SK-N-MC (cell line): ENCODE measurements around the gene SLC16A12.

Experiments
- DNase-seq: peaks from one replicate; pipeline ENCODE4 v3.0.0-alpha.2; 2011; ENCODE audit warnings: low read depth, low spot score
- H3K27ac ChIP-seq: fragments of 200-600 bp; sonication (generic); 2 replicates; pipeline ENCODE4 v1.5.1; 2016; ENCODE audit warnings: mixed run types
- H3K36me3 ChIP-seq: fragments of 200-600 bp; sonication (generic); 2 replicates; pipeline ENCODE4 v1.6.1; 2017; ENCODE audit warnings: antibody characterized with exemption, low read length, mixed read lengths; ENCODE audit not compliant: insufficient read depth
- H3K4me3 ChIP-seq: fragments of 200-600 bp; sonication (generic); 2 replicates; pipeline ENCODE4 v1.5.1; 2016
- H3K9ac ChIP-seq: fragments of 200-600 bp; sonication (generic); 2 replicates; pipeline ENCODE4 v1.8.0; 2017; ENCODE audit warnings: mixed run types, mixed read lengths; ENCODE audit not compliant: insufficient read length
- H3K9me3 ChIP-seq: fragments of 200-600 bp; sonication (generic); 2 replicates; pipeline ENCODE4 v1.6.1; 2017; ENCODE audit warnings: low read depth, mild to moderate bottlenecking, antibody characterized with exemption, low read length, moderate library complexity, mixed read lengths
- EZH2 ChIP-seq: fragments of 200-600 bp; sonication (generic); IDR thresholded peaks from one replicate; pipeline ENCODE4 v1.6.1; 2017; ENCODE audit warnings: antibody characterized with exemption
- FOXP2 ChIP-seq: optimal IDR thresholded peaks from 2 replicates; pipeline ENCODE3; 2011; ENCODE audit warnings: mild to moderate bottlenecking, moderate library complexity; ENCODE audit not compliant: insufficient read depth; ENCODE audit errors: extremely low read length, control extremely low read depth
- POLR2AphosphoS5 ChIP-seq: IDR thresholded peaks from 2 replicates; pipeline ENCODE4 v1.6.1; 2012; ENCODE audit warnings: mild to moderate bottlenecking, low read depth, low read length, borderline replicate concordance

Gene SLC16A12

DNA sequence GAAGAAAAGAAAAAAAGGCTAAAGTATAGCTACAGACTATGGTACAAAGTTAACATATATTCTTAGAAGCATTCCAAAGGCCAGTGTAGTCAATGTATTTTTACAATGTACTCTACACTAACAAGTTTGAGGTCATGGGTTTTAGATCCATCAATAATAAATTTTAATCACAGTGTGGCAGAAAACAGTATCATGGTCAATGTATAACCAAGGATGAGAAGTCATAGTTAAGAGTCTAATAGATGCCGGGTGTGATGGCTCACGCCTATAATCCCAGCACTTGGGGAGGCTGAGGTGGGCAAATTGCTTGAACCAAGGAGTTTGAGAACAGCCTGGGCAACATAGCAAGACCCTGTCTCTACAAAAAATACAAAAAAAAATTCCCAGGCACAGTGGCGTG lies 53.1 kb downstream of the SLC16A12 start:
- Histone ChIP-seq H3K4me3 (no peak overlapping the region), H3K27ac (no peak overlapping the region), H3K36me3 (no peaks in the 10 kb centered on the region), H3K9me3 (no peaks in the 10 kb centered on the region), H3K9ac (no peak overlapping the region)
- no peak for TF ChIP-seq EZH2
- no peak for TF ChIP-seq POLR2AphosphoS5
- TF ChIP-seq FOXP2 = no peak
- DNase-seq = no peak

DNA sequence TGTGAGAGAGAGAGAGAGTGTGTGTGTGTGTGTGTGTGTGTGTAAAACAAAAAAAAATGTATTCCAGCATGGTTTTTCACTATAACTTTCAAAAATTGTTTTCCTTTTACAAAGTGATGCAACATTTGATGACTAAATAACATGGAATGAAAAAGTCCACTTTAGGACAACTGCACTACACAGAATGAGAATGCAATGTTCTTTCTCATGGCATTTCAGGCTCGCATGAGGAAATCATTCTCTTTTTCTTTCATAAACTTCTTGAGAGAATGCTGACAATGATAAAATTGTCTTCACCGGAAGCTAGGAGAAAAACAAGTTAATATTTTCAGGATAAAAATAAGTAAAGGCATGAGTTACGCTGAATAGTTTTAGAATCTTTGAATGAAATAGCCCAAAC lies 53.7 kb downstream of the SLC16A12 start:
- H3K4me3 ChIP-seq = peak overlapping the region; percentile 15; the same call in 1 of the 2 replicates
- no peak for TF ChIP-seq FOXP2
- TF ChIP-seq EZH2 = no peak
- no peak for TF ChIP-seq POLR2AphosphoS5
- no peaks in the 10 kb centered on the region for H3K36me3 ChIP-seq
- H3K27ac ChIP-seq = peak overlapping the region; percentile 54; the same call in 1 of the 2 replicates
- H3K9me3 ChIP-seq = no peaks in the 10 kb centered on the region
- H3K9ac ChIP-seq = peak overlapping the region; percentile 10
- DNase-seq = no peak

DNA sequence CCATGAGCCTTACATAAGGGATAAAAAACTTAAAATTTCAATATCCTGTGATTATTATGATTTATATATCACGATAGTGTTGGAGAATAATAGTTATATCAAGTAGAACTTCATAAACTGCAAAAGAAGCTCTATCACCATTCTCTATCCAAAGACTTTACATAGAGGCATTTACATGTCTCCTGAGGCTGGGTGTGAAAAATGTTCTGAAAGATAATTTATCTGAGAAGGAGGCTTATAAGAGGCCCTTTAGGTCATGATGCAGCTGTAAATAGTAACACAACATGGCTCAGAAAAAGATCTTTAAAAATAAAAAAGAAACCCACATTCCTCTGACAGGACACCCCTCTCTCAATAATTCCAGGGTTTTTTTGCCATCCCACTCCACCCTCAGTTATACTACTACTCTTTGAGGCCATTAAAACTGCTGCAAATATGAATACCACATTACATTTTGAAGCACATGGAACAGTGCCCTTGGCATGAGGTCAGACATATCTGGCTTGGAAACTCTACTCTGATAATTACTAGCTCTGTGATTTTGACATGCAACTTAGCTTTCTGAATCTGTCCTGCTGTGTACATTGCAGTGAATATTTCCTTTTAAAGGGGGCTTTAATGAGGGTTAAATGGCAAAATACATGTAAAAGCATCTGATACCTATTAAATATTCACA lies 55.5 kb downstream of the SLC16A12 start:
- Histone ChIP-seq H3K36me3 (no peaks in the 10 kb centered on the region), H3K27ac (no peak overlapping the region), H3K9ac (no peak overlapping the region), H3K9me3 (no peaks in the 10 kb centered on the region), H3K4me3 (no peak overlapping the region)
- no peak for TF ChIP-seq EZH2
- no peak for TF ChIP-seq POLR2AphosphoS5
- no peak for TF ChIP-seq FOXP2
- no peak for DNase-seq

DNA sequence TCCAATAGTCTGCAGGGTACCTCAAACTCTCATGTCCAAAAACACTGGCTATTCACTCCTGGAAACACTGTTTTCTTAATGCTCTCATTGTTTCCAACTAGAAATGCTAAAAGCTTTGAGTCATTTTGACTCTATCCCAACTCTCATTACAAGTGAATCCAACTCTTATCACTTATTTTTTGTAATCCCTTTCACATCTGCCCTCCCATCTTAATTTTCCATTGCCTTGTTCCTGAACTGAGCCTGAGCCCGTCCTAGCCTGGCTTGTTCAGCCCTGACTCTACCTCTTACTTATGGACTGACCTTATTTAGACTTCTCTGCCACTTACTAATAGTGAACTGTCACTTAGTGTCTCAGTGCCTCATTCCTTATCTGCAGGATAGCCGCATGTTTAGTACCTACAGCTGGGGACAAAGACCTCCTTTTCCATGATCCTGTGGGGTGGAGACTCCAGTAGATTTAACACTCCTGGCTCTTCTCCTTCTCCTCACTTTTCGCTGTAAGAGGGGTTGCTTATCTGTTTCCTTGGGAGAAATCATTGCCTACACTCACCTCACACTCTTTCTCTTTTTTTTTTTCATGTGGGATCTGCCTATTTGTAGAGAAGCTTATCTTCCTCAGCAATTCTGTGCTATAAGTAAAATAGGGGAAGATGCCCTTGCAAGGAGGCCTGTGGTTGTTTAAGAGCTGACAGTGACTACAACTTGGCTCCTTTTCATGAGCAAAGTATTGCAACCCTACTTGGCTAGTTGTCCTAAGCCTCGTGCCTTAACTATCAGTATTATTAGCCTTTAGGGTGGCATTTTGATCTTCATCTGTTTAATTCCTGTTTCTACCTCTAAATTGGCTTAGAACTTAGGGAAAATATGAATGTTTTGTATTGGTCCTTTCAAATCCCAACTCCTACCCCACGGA lies 56.4 kb downstream of the SLC16A12 start:
- Histone ChIP-seq H3K9me3 (no peaks in the 10 kb centered on the region), H3K36me3 (no peaks in the 10 kb centered on the region), H3K27ac (no peak overlapping the region), H3K9ac (no peak overlapping the region), H3K4me3 (no peak overlapping the region)
- DNase-seq = no peak
- no peak for TF ChIP-seq EZH2
- TF ChIP-seq POLR2AphosphoS5 = no peak
- no peak for TF ChIP-seq FOXP2

DNA sequence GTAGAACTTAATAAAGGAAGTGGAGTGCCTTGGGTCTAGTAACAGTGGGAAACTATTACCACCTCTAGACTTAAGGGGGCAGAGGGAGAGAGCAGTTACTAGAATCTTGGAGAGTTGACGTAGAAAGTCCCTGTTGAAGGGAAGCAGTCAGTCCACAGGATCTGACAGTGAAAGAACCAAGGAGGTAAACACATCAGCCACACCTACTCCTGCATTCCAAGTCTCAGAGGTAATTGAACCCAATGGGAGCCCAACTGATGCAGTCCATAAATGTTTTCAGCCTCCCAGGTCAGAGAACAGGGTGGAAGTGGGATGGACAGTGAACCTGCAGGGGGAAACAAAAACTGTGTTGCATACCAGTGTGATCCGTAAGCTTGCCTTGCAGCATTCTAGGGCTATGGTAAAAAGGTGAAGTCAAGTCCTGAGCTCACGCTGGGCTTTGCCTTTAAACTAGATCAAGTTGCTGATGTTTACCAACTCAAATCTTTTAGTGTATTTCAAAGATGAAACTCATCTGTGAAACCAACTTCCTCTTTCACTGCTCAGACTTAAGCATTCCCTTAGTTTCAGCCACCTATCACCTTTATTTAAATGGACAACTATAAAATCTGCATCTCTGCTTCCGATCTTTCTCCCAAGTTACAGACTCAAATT lies 57.2 kb downstream of the SLC16A12 start:
- TF ChIP-seq EZH2 = no peak
- no peak for TF ChIP-seq FOXP2
- TF ChIP-seq POLR2AphosphoS5 = no peak
- no peak for DNase-seq
- Histone ChIP-seq H3K9ac (no peak overlapping the region), H3K9me3 (no peaks in the 10 kb centered on the region), H3K27ac (no peak overlapping the region), H3K4me3 (no peak overlapping the region), H3K36me3 (no peaks in the 10 kb centered on the region)

DNA sequence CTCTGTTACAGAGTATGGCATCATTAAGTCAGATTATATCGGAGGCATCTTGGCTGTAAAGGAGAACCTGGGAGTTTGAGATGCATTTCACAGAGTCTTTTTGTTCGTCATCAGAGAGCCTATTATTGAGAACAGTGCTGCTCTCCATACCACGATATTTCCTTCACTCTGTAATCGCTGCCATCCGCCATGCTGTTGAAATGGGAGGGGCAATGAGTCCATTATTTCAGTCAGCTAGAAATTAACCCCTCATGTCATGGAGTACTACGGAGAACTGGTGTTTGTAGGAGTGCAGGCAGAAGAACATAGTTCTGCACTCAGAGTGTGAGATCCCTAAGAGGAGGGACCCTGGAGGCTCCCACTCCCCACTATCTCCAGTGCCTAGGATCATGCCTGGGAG lies 59.2 kb downstream of the SLC16A12 start:
- no peak overlapping the region for H3K4me3 ChIP-seq
- no peak for DNase-seq
- H3K36me3 ChIP-seq = no peaks in the 10 kb centered on the region
- H3K27ac ChIP-seq = no peak overlapping the region
- TF ChIP-seq EZH2 (no peak), POLR2AphosphoS5 (no peak), FOXP2 (no peak)
- H3K9me3 ChIP-seq = no peaks in the 10 kb centered on the region
- no peak overlapping the region for H3K9ac ChIP-seq

DNA sequence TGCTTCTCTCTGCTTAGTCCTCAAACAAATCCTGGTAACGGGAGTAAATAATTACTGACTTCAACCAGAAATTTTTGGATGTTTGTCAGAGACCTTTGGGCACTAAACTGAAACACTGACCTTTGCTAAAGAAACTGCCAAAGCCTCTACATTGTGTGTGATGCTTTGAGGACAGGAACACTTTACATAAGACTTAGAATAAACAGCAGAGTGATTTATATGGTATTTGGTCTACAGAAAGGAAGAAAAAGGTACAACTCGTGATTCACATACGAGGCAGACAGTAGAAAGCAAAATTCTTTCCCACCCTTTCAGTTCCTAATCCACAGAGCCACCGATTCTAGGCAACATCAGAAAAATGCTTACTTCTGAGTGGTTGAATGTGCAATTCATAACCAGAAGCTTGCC lies 59.8 kb downstream of the SLC16A12 start:
- Histone ChIP-seq H3K9ac (no peak overlapping the region), H3K36me3 (no peaks in the 10 kb centered on the region), H3K27ac (no peak overlapping the region), H3K9me3 (no peaks in the 10 kb centered on the region), H3K4me3 (no peak overlapping the region)
- no peak for TF ChIP-seq EZH2
- TF ChIP-seq FOXP2 = no peak
- no peak for TF ChIP-seq POLR2AphosphoS5
- no peak for DNase-seq

DNA sequence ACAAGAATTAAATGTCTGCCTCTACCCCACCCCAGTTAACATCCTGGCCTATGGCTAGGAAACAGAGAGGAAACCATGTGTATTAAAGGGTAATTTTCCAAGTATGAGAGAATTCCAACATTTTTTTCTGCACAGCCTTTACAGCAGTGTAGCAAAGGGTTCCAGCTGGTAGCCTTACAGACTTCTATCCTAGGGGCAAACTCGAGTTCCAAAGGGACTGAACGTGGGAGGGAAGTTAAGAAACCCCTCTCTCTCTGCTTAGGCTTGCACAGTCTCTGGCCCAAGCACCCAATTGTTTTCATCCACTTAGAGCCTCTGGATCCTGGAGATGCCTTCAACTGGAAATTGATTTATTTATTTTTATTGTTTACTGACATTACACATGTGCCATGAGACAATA lies 60.3 kb downstream of the SLC16A12 start:
- TF ChIP-seq POLR2AphosphoS5 = no peak
- TF ChIP-seq FOXP2 = no peak
- Histone ChIP-seq H3K27ac (no peak overlapping the region), H3K36me3 (no peaks in the 10 kb centered on the region), H3K9ac (no peak overlapping the region), H3K9me3 (no peaks in the 10 kb centered on the region), H3K4me3 (no peak overlapping the region)
- DNase-seq = no peak
